ENCODE results near the gene ITGB2.
"Not testable (repeated sequence)": the region's sequence is repeated elsewhere in the genome, so short reads cannot be mapped to it uniquely, and the experiment has no call there.

ITGB2 gene

GRCh38 chr21:44926331-44927101 is 5.8 kb upstream of the ITGB2 start:
- DNase-seq, result peak; percentile 36

GRCh38 chr21:44925378-44925755 is 4.7 kb upstream of the ITGB2 start:
- no peak for DNase-seq

- DNase-seq, result no peak
These were observed 4.1 kb upstream of the ITGB2 start for GRCh38 chr21:44924606-44925377.

GRCh38 chr21:44923480-44924084 is 2.9 kb upstream of the ITGB2 start:
- DNase-seq, result no peak

GRCh38 chr21:44921928-44922327 is 1.2 kb upstream of the ITGB2 start:
- no peak for DNase-seq

GRCh38 chr21:44919913-44920693 is 596 bp downstream of the ITGB2 start:
- DNase-seq, result no peak

- no peak for DNase-seq
These were observed 1.4 kb downstream of the ITGB2 start for GRCh38 chr21:44919111-44919912.

- no peak for DNase-seq
These were observed 2.1 kb downstream of the ITGB2 start for GRCh38 chr21:44918581-44919033.

- no peak for DNase-seq
These were observed 2.6 kb downstream of the ITGB2 start for GRCh38 chr21:44918107-44918470.

GRCh38 chr21:44917446-44918106 is 3.1 kb downstream of the ITGB2 start:
- DNase-seq, result no peak

- no peak for DNase-seq
These were observed 3.7 kb downstream of the ITGB2 start for GRCh38 chr21:44916965-44917364.

GRCh38 chr21:44914176-44914874 is 6.4 kb downstream of the ITGB2 start:
- DNase-seq, result no peak

GRCh38 chr21:44913425-44914175 is 7.1 kb downstream of the ITGB2 start:
- DNase-seq, result no peak

- not testable (repeated sequence) for DNase-seq
These were observed 7.9 kb downstream of the ITGB2 start for GRCh38 chr21:44912506-44913412.

- DNase-seq, result no peak
These were observed 8.6 kb downstream of the ITGB2 start for GRCh38 chr21:44912158-44912473.

- DNase-seq, result peak; percentile 49
These were observed 9.1 kb downstream of the ITGB2 start for GRCh38 chr21:44911384-44912157.

- DNase-seq, result no peak
These were observed 9.7 kb downstream of the ITGB2 start for GRCh38 chr21:44911068-44911383.
